GM19452 (cell line): ENCODE results near the gene SNX3.
A peak's percentile ranks its signal among the peaks of the same experiment; 100 is the strongest.
"Not testable (repeated sequence)": the region's sequence is repeated elsewhere in the genome, so short reads cannot be mapped to it uniquely, and the experiment has no call there.

Source experiments
- ATAC-seq: cut with Tn5 transposase; IDR thresholded peaks from one replicate; pipeline ENCODE4 v1.9.1; 2021; ENCODE audit not compliant: unreplicated experiment

SNX3 gene

DNA sequence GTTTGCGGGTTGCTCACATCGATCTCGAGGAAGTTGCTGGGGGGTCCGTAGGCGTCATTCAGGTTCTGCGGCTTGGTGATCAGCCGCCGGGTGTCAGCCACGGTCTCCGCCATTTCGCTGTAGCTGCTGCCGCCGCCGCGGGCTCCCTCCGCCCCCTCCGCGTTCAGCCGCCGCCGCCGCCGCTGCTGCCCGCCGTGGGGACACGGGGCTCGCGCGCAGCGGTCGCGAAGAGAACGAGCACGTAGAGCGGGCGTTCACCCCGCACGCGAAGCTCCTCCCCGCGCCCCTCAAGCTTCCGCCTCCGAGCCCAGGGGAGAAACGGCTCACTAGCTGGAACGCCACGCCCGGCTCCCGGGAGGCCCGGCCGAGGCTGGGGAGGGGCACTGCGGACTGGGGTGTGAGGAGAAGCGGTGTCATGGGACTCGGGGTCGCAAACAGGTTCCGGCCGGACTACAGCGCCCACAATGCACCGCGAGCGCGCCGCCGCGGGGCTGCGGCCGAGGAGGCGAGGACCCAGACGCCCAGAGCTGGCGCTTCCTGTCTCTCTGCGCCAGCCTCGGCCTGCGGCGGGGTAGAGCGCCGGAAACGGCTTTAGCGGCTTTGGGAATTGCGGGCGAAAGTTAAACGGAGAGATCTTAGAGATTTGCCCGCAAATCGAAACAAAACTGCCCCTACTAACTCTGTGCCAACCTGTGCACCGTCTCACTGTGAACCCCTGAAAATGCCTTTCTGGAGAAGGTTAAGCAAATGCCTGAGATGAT, at the start of gene SNX3:
Gene SNX3 (minus strand): TSS at position 232 of the 761 bp plus-strand sequence. CDS start 119 bp downstream, at position 113.
- peak; percentile 85 for ATAC-seq

DNA sequence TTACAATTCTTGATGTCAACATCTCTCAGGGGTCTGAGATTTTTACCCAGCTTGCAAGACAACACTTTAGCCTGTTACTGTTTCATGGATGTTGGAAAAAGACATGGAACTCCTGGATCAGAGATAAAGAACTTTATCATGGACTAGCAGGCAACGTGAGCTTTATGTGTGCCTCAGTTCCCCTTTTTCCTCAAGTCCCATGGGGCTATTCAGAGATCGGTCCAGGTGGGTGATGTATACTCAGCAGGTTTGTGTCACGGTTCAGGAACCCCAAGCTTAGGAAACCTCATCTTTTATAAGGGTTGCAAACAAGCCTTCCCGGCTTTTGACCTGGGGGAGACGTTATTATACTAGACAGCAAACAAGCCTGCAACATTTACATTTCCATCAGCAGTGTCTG, 49.0 kb upstream of the SNX3 start:
- no peak for ATAC-seq

- ATAC-seq: not testable (repeated sequence)
Observed at GRCh38 chr6:108308641-108309040, 47.8 kb upstream of the SNX3 start.

GRCh38 chr6:108304646-108305045, 43.8 kb upstream of the SNX3 start:
- no peak for ATAC-seq

DNA sequence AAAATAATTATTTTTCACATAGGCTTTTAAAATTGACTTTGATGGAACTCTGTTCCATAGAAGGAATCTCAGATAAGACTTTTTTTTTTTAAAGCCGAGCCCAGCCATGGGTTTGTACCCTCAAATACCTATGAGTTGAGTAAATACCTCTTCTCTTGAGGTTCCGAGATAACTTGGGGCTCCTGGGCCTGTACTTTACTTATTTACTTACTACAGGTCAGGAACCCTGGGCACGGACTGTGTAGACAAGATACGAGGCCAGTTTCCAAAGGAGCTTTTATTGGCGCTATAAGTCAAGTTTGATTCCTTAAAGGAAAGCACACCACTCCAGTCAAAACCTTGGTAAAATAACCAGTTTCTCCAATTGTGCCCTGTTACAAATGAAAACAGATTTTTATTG, 41.5 kb upstream of the SNX3 start:
- ATAC-seq: no peak

GRCh38 chr6:108295676-108296075, 34.8 kb upstream of the SNX3 start:
- no peak for ATAC-seq

- ATAC-seq: peak; percentile 86
Observed at GRCh38 chr6:108294727-108295625, 34.1 kb upstream of the SNX3 start, which contains the start of gene AFG1L. Gene AFG1L (plus strand): TSS chr6:108295054. CDS start chr6:108295080, 26 bp downstream.

GRCh38 chr6:108294297-108294726, 33.5 kb upstream of the SNX3 start:
- peak; percentile 17 for ATAC-seq

DNA sequence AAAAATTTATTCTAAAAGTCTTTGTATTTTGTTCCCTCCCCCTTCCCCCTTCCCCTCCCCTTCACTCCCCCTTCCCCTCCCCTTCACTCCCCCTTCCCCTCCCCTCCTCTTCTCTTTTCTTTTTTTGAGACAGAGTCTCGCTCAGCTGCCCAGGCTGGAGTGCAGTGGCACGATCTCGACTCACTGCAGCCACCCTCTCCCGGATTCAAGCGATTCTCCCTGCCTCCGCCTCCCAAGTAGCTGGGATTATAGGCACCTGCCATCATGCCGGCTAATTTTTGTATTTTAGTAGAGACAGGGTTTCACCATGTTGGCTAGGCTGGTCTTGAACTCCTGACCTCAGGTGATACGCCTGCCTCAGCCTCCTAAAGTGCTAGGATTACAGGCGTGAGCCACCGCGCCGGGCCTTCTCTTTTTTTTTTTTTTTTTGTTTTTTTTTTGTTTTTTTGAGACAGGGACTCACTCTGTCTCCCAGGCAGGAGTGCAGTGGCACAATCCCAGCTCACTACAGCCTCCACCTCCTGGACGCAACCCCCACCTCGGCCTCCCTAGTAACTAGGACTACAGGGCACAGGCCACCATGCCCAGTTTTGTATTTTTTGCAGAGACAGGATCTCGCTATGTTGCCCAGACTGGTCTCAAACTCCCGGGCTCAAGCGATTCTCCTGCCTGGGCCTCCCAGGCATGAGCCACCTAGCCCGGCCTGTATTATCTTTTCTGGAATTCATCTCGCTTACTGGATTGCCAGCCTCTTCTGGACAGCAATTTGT, 32.9 kb upstream of the SNX3 start:
- no peak for ATAC-seq

- ATAC-seq: not testable (repeated sequence)
Observed at GRCh38 chr6:108292561-108292960, 31.7 kb upstream of the SNX3 start.

DNA sequence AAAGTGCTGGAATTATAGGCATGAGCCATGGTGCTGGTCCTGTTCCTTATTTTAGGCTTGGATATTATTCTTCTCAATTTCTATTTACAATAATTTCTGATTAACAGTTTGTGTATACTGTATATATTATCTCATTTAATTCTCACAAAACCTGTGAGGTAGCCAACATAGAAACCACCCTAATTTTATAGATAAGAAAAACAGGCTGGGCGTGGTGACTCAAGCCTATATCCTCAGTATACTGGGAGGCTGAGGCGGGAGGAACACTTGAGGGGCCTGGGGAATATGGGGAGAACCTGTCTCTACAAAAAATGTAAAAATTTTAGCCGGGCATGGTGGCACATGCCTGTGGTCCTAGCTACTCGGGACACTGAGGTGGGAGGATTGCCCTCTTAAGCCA, 30.3 kb upstream of the SNX3 start:
- ATAC-seq: no peak

GRCh38 chr6:108288742-108289141, 27.9 kb upstream of the SNX3 start:
- ATAC-seq: no peak

GRCh38 chr6:108287373-108287772, 26.5 kb upstream of the SNX3 start:
- ATAC-seq: no peak

DNA sequence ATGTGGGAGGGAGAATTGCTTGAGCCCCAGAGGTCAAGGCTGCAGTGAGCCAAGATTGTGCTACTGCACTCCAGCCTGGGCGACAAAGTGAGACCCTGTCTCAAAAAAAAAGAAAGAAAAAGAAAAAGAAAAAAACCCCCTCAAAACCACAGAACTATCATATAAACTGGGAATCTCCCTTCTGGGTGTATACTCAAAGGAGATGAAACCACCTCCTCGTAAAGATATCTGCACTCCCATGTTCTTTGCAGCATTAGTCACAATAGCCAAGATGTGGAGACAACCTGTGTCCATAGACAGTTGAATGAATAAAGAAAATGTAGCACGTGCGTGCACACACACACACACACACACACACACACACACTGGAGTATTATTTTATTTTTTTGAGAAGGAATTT, 25.5 kb upstream of the SNX3 start:
- no peak for ATAC-seq

GRCh38 chr6:108285381-108285780, 24.5 kb upstream of the SNX3 start:
- ATAC-seq: no peak

- ATAC-seq: no peak
Observed at GRCh38 chr6:108277831-108278230, 17.0 kb upstream of the SNX3 start.

GRCh38 chr6:108277295-108277694, 16.5 kb upstream of the SNX3 start:
- no peak for ATAC-seq

GRCh38 chr6:108275976-108276375, 15.1 kb upstream of the SNX3 start:
- ATAC-seq: no peak

- no peak for ATAC-seq
Observed at GRCh38 chr6:108274546-108274945, 13.7 kb upstream of the SNX3 start.

GRCh38 chr6:108269955-108270354, 9.1 kb upstream of the SNX3 start:
- not testable (repeated sequence) for ATAC-seq

- no peak for ATAC-seq
Observed at GRCh38 chr6:108268845-108269244, 8.0 kb upstream of the SNX3 start.
